Heart left ventricle (tissue), 13 donors: ENCODE results near the gene ENO4.
A peak's percentile ranks its signal among the peaks of the same experiment; 100 is the strongest.

Experiments
- CTCF ChIP-seq, 12 donors: fragments of 200-600 bp; sonication (generic) in 4 of 12; IDR thresholded peaks; one replicate each; pipeline versions ENCODE4 v1.5.0 to v1.8.0; 2018 to 2022; ENCODE audit warnings: antibody characterized with exemption in 12 of 12, mild to moderate bottlenecking in 5 of 12
- POLR2A ChIP-seq, 2 donors: fragments of 450-650 bp; IDR thresholded peaks; one replicate each; pipeline ENCODE4 v1.6.1; 2017; ENCODE audit warnings: antibody characterized with exemption in 2 of 2, mild to moderate bottlenecking in 2 of 2, moderate library complexity in 2 of 2
- donor health status: ischemic (EF 13 %, LVEDD 7.1; RV severe dilation, severe dysfunction).
- donor health status: DM: no; HTN: yes; CAD: no.
- donor health status: DM: no; HTN: no; CAD: no.
- donor health status: ischemic (EF 25% LVEDD 6.9; RV normal size, moderate dysfunction).
- donor health status: ischemic (EF 25% LVEDD 5.7; RV mildly dilated, moderate dysfunction).
- donor health status: ischemic (EF 35%, LVEDD 5.7; RV mildly dilated, moderate dysfunction).
- donor health status: nonischemic (EF 11% LVEDD 7.7; RV severe dilation, severe dysfunction).
- donor health status: DM: yes; HTN: yes; CAD: no.
- donor health status: PGD.
- donor health status: ischemic (EF 29% LVEDD 5.4; RV normal size, mild dysfunction).
- donor health status: nonischemic (EF 23%, LVEDD 6.1; RV moderate dilation, normal function).

GRCh38 chr10:116836902-116837523 is 12.3 kb upstream of the ENO4 start:
- TF ChIP-seq POLR2A (IDR thresholded peaks at IDR 0.05) (no peak), CTCF (IDR thresholded peaks at IDR 0.05) (peak in 3 of 12 donors; percentile 15 to 27 (median 21))
